ENCODE measurements around the gene ACTRT2.

DNA sequence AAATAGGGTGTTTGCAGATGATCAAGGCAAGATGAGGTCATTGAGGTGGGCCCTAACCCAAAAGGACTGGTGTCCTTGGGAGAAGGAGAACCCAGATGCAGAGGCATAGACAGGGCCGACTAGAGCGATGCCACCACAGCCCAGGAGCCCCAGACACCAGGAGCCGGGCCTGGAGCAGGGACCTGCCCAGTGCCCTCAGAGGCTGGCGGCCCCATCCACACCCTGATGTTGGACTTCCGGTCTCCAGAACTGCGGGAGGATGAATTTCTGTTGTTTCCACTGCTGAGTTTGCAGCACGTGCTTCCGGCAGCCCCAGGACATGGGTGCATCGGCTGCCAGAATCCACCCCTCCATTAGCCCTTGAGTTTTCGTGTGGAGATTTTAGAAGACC lies 7.2 kb upstream of the ACTRT2 start:
- TF ChIP-seq, protein P1, sequence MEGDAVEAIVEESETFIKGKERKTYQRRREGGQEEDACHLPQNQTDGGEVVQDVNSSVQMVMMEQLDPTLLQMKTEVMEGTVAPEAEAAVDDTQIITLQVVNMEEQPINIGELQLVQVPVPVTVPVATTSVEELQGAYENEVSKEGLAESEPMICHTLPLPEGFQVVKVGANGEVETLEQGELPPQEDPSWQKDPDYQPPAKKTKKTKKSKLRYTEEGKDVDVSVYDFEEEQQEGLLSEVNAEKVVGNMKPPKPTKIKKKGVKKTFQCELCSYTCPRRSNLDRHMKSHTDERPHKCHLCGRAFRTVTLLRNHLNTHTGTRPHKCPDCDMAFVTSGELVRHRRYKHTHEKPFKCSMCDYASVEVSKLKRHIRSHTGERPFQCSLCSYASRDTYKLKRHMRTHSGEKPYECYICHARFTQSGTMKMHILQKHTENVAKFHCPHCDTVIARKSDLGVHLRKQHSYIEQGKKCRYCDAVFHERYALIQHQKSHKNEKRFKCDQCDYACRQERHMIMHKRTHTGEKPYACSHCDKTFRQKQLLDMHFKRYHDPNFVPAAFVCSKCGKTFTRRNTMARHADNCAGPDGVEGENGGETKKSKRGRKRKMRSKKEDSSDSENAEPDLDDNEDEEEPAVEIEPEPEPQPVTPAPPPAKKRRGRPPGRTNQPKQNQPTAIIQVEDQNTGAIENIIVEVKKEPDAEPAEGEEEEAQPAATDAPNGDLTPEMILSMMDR (conservative IDR thresholded peaks at IDR 0.05): no peak
- TF ChIP-seq ZFX (IDR thresholded peaks at IDR 0.05): no peak

All from C4-2B (cell line).